HG03196 (cell line): Measurements from ENCODE around the gene RBKS.

Source experiments
- ATAC-seq: cut with Tn5 transposase; IDR thresholded peaks from one replicate; pipeline ENCODE4 v1.9.1; 2021; ENCODE audit not compliant: unreplicated experiment

The RBKS gene

DNA sequence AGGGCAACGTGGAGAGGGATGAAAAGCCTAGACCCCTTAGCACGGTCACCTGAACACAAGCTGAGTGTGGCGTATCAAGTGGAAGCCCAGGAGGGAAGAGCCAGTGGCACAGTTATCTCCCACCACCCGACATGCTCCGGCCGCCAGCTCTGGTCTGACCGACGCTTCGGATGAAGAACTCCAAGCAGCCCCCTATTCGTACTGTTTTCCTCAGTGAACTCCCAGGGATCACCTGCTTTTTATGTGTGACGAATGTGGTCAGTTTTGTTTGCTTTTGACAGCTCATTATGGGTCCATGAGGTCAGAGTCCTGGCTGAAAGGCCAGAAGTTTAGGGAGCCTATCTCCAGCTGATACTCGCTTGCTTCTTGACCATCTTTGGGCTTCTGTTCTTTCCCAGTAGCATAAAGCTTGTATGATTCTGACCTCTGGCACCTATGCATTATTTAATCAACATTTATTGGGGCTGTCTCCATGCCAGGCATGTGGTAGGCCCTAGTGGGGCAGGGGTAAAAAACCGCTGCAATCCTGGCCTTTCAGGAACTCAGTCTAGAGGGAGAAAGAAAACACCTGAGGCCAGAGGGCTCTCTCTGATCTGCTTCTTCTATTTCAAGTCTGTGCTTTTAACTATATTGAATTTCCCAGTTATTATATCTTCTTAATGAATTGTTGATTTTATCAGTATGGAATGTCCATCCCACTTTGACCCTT is 151.7 kb downstream of the RBKS start:
- ATAC-seq: no peak

DNA sequence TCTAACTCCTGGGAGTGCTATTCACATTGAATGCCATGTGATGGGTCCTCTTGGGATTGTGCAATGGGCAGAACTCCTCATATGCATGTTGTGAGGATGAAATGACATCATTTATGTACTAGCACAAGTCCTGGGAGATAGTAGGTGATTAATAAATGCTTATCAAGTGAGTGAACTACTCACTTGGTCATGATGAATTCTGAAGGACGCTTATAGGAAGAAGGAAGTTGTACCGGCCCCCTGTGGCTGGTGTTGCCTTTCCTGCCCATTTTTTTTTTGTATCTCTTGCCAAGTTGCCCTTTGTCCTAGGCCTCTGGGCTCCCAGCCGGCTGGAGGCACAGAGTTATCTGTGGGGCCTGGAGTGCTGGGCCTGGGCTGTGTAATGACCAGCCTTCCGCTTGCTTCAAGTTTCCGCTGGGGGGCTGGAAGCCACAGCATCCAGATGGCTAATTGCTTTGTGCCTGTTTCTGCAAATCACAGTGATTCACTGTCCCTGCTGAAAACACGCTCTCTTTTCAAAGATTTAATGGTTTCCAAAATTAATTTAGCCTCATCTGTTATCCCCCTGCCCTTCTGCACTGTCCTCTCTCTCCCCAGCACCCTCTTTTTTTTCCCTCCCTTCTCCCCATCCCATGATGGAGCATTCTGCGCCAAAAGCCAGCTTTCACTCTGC is 152.4 kb downstream of the RBKS start:
- no peak for ATAC-seq

DNA sequence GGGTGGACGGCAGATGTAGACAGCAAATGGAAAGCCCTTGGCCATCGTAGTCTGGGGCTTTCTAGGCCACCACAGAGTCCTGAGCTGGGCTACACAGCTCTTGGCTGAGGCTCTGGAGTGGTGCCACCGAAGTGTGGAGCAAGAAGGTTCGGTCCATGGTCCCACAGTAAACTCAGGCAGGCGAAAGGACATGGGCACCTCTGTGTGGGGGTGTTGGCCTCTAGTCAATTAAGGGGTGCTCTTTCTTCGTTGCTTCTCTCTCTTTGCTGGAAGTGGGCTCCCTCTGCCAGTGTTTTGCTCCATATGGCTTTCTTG is 153.3 kb downstream of the RBKS start:
- ATAC-seq: no peak

DNA sequence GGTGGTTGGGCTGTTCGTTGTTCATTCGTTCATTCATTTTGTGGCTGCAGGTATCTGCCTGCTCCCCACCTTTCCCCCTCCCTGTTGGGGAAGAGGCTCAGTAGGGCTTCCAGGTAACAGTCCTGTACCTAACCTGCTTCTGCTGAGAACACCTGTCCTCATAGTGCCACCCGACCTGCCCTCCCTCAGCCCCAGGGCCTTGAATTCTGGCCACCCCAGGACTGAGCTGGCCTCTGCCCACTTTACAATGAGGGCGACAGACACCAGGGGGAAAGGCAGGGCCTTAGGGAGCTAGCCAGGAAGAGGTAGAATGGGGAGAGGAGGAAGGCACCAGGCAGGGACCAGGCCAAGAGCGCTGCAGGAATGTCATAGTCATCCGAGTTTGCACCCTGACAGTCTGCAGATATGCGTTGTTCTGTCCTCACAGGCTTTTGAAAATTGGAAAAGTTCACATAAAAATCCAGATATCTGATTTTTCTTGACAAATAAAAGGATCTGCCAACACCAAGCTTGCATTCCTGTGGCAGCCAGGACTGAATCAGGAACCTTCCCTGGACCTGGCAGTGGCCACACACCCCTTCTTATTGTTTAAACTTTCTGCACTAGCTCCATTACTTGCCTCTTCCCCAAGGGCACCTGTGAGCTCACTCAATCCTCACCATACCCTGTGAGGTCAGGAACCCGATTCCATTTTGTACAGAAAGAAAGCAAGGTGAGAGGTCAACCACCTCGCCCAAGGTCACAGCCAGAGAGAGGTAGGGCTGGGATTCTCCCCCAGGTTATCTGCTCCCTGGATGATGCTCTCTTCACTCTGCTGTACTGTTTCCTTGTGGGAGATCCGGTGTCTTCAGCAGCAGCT is 153.9 kb downstream of the RBKS start:
- ATAC-seq: no peak

DNA sequence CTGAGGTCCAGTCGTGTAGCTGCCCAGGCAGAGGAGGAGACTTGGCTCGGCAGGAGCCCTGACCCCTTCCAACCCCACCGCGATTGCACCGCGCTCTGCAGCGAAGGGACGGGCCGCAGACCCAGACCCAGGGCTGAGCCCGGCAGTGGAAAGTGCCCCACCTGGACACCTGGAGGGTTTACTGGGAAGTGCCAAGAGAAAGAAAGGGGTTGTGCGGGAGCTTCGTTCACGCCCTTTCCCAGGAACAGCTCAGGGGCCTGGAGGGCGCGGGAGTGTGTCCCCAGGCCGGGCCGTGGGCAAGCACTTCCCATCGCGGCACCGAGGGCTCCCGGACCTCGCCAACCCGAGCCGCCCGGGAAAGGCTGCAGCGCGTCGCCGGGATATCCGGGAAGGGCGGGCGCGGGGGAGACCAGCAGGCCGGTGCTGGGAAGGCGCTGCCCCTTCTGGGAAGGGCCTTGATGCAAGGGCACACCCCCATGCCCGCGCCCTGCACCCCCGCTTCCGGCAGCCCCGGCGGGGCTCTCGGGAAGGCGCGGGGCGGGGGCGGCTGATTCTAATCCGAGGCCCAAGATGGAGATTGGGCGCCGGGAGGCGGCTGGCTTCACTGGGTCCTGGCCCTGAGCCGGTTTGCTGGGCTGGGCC is 154.8 kb downstream of the RBKS start:
- no peak for ATAC-seq

DNA sequence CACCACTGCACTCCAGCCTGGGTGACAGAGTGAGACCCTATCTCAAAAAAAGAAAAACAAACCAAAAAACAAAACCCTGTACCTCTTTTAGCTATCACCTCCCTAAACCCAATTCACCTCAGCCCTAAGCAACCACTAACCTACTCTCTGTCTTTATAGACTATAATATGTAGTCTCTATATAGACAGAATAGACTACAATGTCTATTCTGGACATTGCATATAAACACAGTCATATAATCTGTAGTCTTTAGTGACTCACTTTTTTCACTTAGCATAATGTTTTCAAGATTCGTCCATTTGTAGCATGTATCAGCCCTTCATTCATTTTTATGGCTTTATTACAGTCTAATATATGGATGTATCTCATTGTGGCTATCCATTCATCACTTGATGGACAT is 155.9 kb downstream of the RBKS start:
- ATAC-seq: no peak
